HL-60 (cell line): Measurements from ENCODE around the gene UBE2V1.

ENCODE experiments used
- DNase-seq, 2 experiments: peaks; one replicate each; pipeline ENCODE4 v3.0.0-alpha.2; 2010 to 2020; ENCODE audit warnings: low read depth in 1 of 2, low spot score in 1 of 2
- H3K27ac ChIP-seq: fragments of 250-450 bp; sonication (Bioruptor Pico); replicated peaks from 2 replicates; pipeline ENCODE4 v1.5.1; 2020; ENCODE audit warnings: mild to moderate bottlenecking, moderate library complexity
- H3K27me3 ChIP-seq: fragments of 250-450 bp; sonication (Bioruptor Pico); 2 replicates; pipeline ENCODE4 v1.5.1; 2021; ENCODE audit warnings: mild to moderate bottlenecking, moderate library complexity; ENCODE audit not compliant: insufficient read depth, poor library complexity, severe bottlenecking
- H3K4me3 ChIP-seq: replicated peaks from 2 replicates; pipeline ENCODE4 v1.5.1; 2011; ENCODE audit warnings: mild to moderate bottlenecking, control low read depth, low read length; ENCODE audit not compliant: insufficient read depth
- CTCF ChIP-seq: IDR thresholded peaks from one replicate; pipeline ENCODE4 v1.5.1; 2011; ENCODE audit warnings: low read length, control low read depth, inconsistent platforms; ENCODE audit not compliant: insufficient read depth
- GABPA ChIP-seq: IDR thresholded peaks from 2 replicates; pipeline ENCODE4 v1.6.1; 2012; ENCODE audit warnings: low read depth
- POLR2AphosphoS5 ChIP-seq: IDR thresholded peaks from 2 replicates; pipeline ENCODE4 v1.6.1; 2012; ENCODE audit warnings: low read depth
- REST ChIP-seq: IDR thresholded peaks from 2 replicates; pipeline ENCODE4 v1.6.1; 2012; ENCODE audit warnings: low read depth; ENCODE audit not compliant: insufficient replicate concordance
- SPI1 ChIP-seq: IDR thresholded peaks from 2 replicates; pipeline ENCODE4 v1.6.1; 2012; ENCODE audit warnings: low read depth, mild to moderate bottlenecking, borderline replicate concordance

UBE2V1 gene

GRCh38 chr20:50133474-50134217, 20.7 kb upstream of the UBE2V1 start:
- Histone ChIP-seq H3K4me3 (no peak overlapping the region), H3K27ac (no peak overlapping the region), H3K27me3 (no peaks in the 10 kb centered on the region)
- no peak for DNase-seq
- TF ChIP-seq SPI1 = no peak
- TF ChIP-seq CTCF = no peak
- TF ChIP-seq REST = no peak
- TF ChIP-seq GABPA = no peak
- TF ChIP-seq POLR2AphosphoS5 = no peak

GRCh38 chr20:50133041-50133440, 20.1 kb upstream of the UBE2V1 start:
- H3K27ac ChIP-seq = no peak overlapping the region
- no peak overlapping the region for H3K4me3 ChIP-seq
- TF ChIP-seq REST (no peak), GABPA (no peak), SPI1 (no peak), CTCF (no peak), POLR2AphosphoS5 (no peak)
- no peak for DNase-seq
- H3K27me3 ChIP-seq = no peaks in the 10 kb centered on the region

GRCh38 chr20:50130995-50131394, 18.0 kb upstream of the UBE2V1 start:
- no peak for DNase-seq
- Histone ChIP-seq H3K27me3 (no peaks in the 10 kb centered on the region), H3K27ac (no peak overlapping the region), H3K4me3 (no peak overlapping the region)
- TF ChIP-seq POLR2AphosphoS5 (no peak), SPI1 (no peak), REST (no peak), GABPA (no peak), CTCF (no peak)
